ENCODE measurements around the gene MST1R. TPM values are rescaled to one million over a fixed set of nuclear protein-coding genes. Genes with fewer than 3 reads are reported as not detected.

Gene MST1R
- total RNA-seq, 1 donor from 2014 or later: 1.5 TPM

DNA sequence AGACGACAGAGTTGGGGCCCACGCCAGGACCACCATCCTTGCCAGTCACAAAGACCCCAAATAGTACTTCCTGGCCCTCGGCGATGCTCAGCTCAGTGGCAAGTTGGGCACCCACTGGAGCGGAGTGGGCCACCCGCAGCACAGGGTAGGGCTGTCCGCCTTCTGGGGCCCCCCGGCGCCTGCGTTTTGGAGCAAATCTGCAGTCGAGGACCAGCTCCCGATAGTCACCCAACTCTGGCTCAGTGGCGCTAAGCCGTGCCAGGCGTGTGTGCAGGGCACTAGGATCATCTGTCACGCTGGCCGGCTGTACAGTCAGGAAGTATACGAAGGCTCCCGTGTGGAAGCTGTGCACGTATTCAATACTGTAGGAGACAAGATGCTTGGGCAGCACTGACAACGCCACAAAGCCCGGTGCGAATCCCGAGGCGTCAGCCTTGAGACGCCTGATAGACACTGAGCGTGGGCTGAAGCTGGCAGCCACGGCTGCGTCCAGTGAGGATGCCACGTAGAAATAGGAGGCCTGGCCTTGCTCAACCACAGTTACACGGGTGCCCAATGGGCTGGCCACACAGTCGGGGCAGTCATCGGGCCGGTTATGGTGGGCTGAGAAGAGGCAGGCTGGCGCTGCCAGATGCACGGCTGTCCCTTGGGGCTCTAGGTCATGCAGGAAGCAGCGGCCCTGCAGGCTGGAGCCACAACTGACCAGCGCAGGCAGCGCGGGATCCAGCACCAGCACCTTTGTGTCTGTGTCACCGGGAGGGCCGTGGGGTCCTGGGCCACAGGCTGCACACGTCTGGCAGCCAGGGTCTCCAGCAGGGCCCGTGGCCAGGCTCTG lies 945 bp downstream of the MST1R start:
- intact Hi-C loops (cut with micrococcal nuclease): no loop called here
- Mint-ChIP-seq H3K4me1 (peaks cover 31% of the 10 kb centered on the region), H3K4me3 (peak overlapping the region; percentile 89), H3K36me3 (ENCODE audit: low read depth) (no peaks in the 10 kb centered on the region), H3K27me3 (no peaks in the 10 kb centered on the region), H3K9me3 (no peaks in the 10 kb centered on the region), H3K27ac (no peak overlapping the region)
- no peak for DNase-seq

DNA sequence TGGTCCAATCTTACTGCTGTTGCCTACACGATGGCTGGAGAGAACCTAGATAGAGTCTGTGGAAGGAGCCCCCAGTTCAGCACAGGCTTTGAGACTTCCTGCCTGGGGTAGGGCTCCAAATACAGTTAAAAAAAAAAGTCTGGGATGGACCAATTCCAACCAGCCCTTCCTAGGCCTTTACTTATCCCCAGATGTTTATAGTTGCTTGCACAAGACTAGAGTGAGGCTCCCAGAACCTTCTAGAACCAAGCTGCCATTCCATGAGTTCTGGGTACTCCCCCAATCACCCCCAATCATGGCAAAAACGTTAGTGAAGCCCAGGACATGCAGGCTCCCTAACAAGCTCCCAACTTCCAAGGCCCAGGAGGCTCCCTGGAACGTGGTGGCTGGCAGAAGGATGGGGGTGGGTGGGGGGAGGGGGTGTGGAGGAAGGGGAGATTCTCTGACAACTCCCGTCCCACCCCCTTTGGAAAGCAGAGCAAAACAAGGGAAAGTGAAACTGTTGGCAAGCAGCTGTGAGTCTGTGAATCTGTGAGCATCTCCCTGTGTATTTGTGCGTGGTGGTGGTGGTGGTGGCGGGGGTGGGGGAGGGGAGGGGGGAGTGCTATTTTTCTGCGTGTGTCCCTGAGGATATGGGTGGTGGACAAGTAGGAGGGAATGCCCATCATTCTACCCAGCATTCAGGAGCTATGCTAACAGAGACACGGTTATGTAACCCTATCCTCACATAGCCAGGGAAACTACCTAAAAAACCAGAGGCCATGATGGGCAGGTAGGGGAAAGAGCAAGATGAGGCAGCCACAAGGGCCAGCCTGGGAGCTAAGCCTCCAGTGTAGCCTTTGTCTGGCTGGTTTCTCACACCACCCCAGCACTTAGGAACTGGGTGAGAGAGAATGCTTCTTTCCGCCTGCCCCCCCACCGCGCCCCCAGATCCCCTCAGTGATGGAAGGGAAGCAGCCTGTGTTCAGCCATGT lies 2.0 kb downstream of the MST1R start:
- Mint-ChIP-seq H3K27ac (no peak overlapping the region), H3K36me3 (ENCODE audit: low read depth) (no peaks in the 10 kb centered on the region), H3K9me3 (no peaks in the 10 kb centered on the region), H3K4me1 (peaks cover 28% of the 10 kb centered on the region), H3K4me3 (no peak overlapping the region), H3K27me3 (no peaks in the 10 kb centered on the region)
- peak; percentile 67 for DNase-seq
- intact Hi-C loops (cut with micrococcal nuclease): no loop called here

DNA sequence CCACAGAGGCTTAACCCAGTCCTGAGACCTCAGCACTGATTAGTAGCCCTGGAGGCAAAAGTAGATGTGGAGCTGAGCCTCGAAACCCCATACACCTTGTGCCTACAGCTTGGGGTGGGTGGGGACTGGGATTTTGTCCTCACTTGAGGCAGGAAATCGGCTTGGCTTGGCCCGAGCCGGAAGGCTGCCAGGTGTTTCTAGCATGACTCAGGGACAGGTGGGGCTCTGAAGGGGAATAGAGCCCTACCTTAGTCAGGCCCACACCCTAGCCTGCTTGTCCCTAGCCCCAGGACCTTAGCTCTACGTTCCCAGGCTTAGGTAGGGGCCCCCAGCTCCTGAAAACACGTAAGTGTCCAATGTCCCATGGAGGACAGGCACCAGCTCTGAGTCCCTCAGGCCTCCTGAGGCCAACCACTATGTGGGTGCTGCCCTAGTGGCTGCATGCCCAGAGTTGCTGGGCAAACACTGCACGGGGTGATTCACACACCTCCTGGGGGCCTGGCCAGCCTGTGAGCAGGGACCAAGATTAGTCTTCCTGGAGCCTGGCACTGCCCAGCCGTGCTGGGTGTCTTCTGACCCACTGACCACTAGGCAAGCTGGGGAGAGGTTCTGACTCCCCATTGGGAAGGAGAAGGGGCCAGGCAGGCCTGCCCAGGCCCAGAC lies 3.1 kb downstream of the MST1R start:
- Mint-ChIP-seq H3K4me3 (no peak overlapping the region), H3K36me3 (ENCODE audit: low read depth) (no peaks in the 10 kb centered on the region)
- intact Hi-C loops (cut with micrococcal nuclease): no loop called here

DNA sequence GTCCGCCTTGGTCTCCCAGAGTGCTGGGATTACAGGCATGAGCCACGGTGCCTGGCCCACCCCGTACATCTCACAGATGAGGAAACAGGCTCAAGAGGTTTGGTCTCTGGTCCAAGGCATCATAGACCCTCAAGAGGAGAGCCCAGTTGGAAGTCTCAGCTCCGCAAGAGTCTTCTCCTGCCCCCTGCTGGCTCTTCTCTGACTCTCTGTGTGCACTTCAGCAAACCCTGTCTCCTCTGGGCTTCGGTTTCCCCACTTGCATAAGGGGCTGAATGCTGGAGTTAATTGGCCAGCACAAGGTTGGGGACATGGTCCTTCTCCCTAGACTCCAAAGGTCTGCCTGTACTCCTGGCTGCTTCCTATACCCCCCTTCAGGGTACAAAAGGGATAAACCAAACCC lies 3.9 kb downstream of the MST1R start:
- no peak for DNase-seq
- H3K4me3 Mint-ChIP-seq: no peak overlapping the region
- intact Hi-C loops (cut with micrococcal nuclease): no loop called here

More for the DNA sequence above, 3.1 kb downstream of the MST1R start:
- no peaks in the 10 kb centered on the region for H3K9me3 Mint-ChIP-seq
- no peak overlapping the region for H3K27ac Mint-ChIP-seq
- H3K27me3 Mint-ChIP-seq: no peaks in the 10 kb centered on the region
- peaks cover 17% of the 10 kb centered on the region for H3K4me1 Mint-ChIP-seq
- DNase-seq: no peak

DNA sequence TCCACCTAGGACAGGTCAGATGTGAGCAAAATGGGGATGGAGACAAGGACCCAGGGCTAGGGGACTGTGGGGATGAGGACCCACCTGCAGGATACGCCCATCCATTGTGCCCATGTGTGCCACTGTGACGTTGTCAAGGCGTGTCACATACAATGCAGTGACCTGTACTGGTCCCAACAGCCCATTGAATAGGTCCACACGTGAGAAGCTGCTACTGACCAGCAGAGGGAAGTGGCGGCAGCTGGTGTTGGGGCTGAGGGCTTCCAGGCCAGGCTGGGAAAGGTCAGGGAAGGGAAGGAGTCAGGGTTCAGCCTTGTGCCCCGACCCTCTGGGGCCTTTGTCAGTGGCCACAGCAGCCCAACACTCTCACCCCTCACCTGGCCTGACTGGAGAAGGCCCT lies 4.7 kb downstream of the MST1R start:
- DNase-seq: no peak
- Mint-ChIP-seq H3K27ac (no peak overlapping the region), H3K9me3 (no peaks in the 10 kb centered on the region), H3K36me3 (ENCODE audit: low read depth) (no peaks in the 10 kb centered on the region), H3K4me1 (peaks cover 6% of the 10 kb centered on the region), H3K4me3 (no peak overlapping the region), H3K27me3 (no peaks in the 10 kb centered on the region)
- intact Hi-C loops (cut with micrococcal nuclease): no loop called here

More for the DNA sequence above, 3.9 kb downstream of the MST1R start:
- H3K4me1 Mint-ChIP-seq: peaks cover 14% of the 10 kb centered on the region
- no peaks in the 10 kb centered on the region for H3K9me3 Mint-ChIP-seq
- H3K27me3 Mint-ChIP-seq: no peaks in the 10 kb centered on the region
- no peaks in the 10 kb centered on the region for H3K36me3 Mint-ChIP-seq (ENCODE audit: low read depth)
- no peak overlapping the region for H3K27ac Mint-ChIP-seq

DNA sequence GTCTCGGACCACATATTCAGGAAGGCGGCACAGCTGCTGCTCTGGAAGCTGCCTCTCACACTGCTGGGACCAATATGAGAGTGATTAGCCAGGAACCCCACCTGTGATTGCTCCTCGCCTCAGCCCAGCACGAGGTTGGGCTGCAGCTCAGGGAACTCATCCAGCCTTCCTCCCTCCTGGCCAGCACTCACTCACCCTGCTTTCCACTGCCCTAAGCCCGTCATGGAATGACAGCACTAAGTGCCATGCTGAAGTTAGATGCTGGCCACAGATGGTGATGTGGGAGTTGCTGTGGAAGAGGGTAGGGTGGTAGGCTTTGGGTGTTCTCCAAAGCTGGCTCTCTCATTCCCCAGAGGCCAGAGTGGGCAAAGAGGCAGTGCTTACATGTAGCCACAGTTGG lies 7.3 kb downstream of the MST1R start:
- Mint-ChIP-seq H3K9me3 (no peaks in the 10 kb centered on the region), H3K36me3 (ENCODE audit: low read depth) (no peaks in the 10 kb centered on the region), H3K27me3 (no peaks in the 10 kb centered on the region), H3K27ac (no peak overlapping the region), H3K4me3 (no peak overlapping the region), H3K4me1 (peaks cover 3% of the 10 kb centered on the region)
- intact Hi-C loops (cut with micrococcal nuclease): no loop called here
- DNase-seq: no peak

DNA sequence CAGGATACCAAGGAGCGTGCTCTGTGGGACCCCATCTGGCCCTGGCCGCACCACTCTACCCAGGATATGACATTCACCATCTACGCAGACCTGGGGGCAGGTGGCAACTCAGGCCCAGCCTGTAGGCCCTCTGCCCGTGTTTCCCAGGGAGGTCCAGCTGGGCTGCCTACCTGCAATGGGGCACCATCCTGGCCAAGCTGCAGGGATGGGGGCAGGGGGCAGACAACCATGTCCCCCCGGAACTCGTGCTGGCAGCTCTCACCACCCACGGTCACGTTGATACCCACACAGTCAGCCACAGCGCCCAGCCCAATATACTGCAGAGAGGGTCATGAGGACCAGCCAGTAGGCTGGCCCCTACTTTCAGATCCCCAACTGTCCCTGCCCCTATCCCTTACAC lies 7.9 kb downstream of the MST1R start:
- no peaks in the 10 kb centered on the region for H3K36me3 Mint-ChIP-seq (ENCODE audit: low read depth)
- H3K27ac Mint-ChIP-seq: no peak overlapping the region
- H3K9me3 Mint-ChIP-seq: no peaks in the 10 kb centered on the region
- intact Hi-C loops (cut with micrococcal nuclease): no loop called here
- H3K4me3 Mint-ChIP-seq: no peak overlapping the region
- no peak for DNase-seq
- no peaks in the 10 kb centered on the region for H3K27me3 Mint-ChIP-seq
- no peaks in the 10 kb centered on the region for H3K4me1 Mint-ChIP-seq

DNA sequence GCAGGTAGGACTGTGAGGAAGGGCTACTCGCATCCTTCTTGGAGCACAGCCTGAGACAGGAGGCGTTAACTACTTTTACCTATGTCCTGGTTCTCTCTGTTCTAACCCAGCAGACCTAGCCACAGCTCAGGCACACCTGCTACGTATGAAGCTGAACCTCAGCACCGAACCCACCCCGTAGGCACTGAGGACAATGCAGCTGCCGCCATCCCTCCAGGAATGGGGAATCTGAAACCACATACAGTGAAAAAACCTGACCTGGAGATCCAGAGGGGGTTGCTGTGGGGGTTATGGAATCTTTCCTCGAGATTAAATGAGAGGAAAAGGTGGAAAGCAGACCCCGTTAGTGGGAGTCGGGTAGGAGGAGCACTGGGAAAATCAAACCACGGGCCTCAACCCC lies 14.4 kb downstream of the MST1R start:
- intact Hi-C loops (cut with micrococcal nuclease): no loop called here
- Mint-ChIP-seq H3K27me3 (no peaks in the 10 kb centered on the region), H3K27ac (no peak overlapping the region), H3K36me3 (ENCODE audit: low read depth) (no peaks in the 10 kb centered on the region), H3K4me3 (no peak overlapping the region), H3K9me3 (no peaks in the 10 kb centered on the region), H3K4me1 (no peaks in the 10 kb centered on the region)
- DNase-seq: no peak

DNA sequence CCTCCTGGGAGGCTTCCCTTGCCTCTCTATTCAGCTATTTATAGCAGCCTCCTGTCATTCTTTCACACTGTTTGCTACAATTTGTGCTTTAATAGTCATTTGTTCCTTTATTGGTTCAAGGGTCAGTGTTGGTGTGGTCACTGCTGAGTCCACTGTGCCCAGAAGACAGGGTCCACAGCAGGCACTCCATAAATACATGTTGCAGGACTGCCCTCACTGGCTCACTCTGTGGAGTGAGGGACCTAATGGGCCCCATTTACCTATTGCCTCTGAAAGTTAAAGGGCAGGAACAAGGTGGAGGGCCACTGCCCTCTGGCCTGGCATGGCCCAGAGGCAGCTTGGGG lies 16.8 kb downstream of the MST1R start:
- Mint-ChIP-seq H3K36me3 (ENCODE audit: low read depth) (no peaks in the 10 kb centered on the region), H3K27me3 (peaks cover under 1% of the 10 kb centered on the region), H3K27ac (no peak overlapping the region), H3K4me3 (no peak overlapping the region), H3K4me1 (no peaks in the 10 kb centered on the region), H3K9me3 (no peaks in the 10 kb centered on the region)
- intact Hi-C loops (cut with micrococcal nuclease): no loop called here
- no peak for DNase-seq

DNA sequence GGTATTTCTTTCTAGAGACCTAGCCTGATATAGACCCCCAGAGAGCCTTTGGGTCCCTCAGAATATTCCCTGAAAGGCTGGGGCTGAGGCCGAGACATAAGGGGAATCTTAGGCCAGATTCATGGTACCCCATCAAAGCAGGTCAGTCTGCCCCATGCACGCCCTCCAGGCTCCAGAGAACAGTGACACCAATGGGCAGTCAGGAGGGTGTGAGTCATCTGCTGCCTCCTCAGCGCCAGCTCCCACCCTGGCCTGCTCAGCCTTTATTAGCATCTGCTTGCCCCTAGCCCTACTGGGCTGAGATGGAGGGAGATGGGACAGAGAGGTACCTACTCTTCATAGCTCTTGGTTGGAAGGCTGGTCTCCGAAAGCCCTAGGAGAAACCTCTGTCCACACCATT lies 19.7 kb downstream of the MST1R start:
- H3K36me3 Mint-ChIP-seq (ENCODE audit: low read depth): no peaks in the 10 kb centered on the region
- no peak for DNase-seq
- no peaks in the 10 kb centered on the region for H3K4me1 Mint-ChIP-seq
- intact Hi-C loops (cut with micrococcal nuclease): no loop called here
- no peak overlapping the region for H3K4me3 Mint-ChIP-seq
- H3K9me3 Mint-ChIP-seq: no peaks in the 10 kb centered on the region
- no peak overlapping the region for H3K27ac Mint-ChIP-seq
- peaks cover 2% of the 10 kb centered on the region for H3K27me3 Mint-ChIP-seq

DNA sequence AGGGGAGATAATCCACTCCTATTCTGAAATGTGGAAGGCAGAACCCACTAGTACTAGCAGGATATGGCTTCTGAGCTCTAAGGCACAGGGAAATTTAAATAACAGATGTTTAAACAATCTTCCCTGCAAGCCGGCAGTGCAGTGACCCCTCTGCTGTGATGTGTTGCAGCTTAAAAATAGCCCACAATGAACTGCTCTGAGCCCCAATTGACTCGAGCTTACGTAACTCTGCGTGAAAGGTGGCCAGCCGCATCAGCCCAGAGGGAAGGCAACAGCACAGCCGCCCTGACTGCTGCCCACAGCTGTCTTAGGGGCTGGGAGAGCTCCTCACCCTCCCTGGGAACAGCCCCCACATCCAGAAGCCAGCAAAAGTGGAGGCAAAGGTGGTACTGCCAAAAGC lies 21.5 kb downstream of the MST1R start:
- Mint-ChIP-seq H3K9me3 (no peaks in the 10 kb centered on the region), H3K27ac (no peak overlapping the region)
- intact Hi-C loops (cut with micrococcal nuclease): no loop called here

DNA sequence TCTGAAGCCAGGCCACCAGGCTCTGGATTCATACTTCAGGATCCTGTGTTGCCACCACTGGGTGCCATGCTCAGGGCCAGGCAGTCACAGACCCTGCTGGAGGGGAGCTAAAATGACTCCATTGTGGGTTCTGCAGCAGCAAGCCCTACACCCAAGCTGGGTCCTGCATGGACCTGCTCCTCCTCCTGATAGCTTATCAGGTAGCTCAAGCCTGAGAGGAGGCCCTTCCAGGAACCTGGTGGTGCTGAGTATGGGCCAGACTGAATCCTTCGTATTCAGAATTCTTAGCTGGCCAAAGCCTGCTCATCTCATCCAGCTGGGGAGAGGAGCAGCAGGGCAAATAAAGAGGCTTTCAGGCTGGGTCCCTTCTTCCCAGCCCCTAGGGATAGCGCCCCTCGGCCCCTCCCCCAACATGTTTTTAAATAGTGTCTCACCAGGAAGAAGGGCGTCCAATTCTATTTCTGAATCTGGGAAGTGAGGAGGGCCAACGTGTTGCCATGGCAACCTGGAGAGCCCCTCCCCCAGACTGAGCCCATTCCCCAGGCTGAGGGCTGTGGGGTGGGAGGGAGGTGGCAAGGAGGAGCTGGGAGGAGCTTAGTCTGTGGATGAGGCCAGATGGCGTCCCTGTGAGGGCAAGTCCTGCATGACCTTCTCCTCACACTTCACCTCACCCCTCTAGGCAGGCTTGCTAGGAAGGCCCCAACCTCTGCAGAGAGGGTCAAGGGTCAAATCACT lies 22.9 kb downstream of the MST1R start:
- no peak overlapping the region for H3K27ac Mint-ChIP-seq
- no peak for DNase-seq
- H3K27me3 Mint-ChIP-seq: peaks cover 2% of the 10 kb centered on the region
- no peaks in the 10 kb centered on the region for H3K4me1 Mint-ChIP-seq
- H3K4me3 Mint-ChIP-seq: no peak overlapping the region
- no peaks in the 10 kb centered on the region for H3K36me3 Mint-ChIP-seq (ENCODE audit: low read depth)
- intact Hi-C loops (cut with micrococcal nuclease): no loop called here
- no peaks in the 10 kb centered on the region for H3K9me3 Mint-ChIP-seq

More for the DNA sequence above, 21.5 kb downstream of the MST1R start:
- Mint-ChIP-seq H3K4me1 (no peaks in the 10 kb centered on the region), H3K27me3 (peaks cover 2% of the 10 kb centered on the region), H3K4me3 (no peak overlapping the region), H3K36me3 (ENCODE audit: low read depth) (no peaks in the 10 kb centered on the region)
- no peak for DNase-seq

DNA sequence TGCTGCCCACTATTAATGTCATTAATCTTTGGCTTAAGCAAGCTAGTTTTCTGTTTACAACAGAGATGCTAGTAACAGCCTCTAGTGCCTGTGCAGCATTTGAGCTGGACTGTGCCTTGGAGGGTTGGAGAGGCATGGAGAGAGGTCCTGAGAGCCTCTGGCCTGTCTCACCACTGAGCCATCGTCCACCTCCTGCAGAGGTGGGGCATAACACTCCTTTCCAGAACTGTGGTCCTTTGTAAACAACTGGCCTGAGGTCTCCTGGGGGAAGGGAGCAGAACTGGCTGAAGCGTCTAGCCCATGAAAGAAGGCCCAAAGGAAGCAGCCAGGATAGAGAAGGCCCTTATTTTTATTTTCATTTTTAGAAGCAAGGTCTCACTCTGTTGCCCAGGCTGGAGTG lies 24.0 kb downstream of the MST1R start:
- Mint-ChIP-seq H3K4me1 (no peaks in the 10 kb centered on the region), H3K27me3 (peaks cover 2% of the 10 kb centered on the region), H3K36me3 (ENCODE audit: low read depth) (no peaks in the 10 kb centered on the region), H3K9me3 (no peaks in the 10 kb centered on the region), H3K4me3 (no peak overlapping the region), H3K27ac (no peak overlapping the region)
- intact Hi-C loops (cut with micrococcal nuclease): no loop called here
- no peak for DNase-seq

All from activated CD4-positive, alpha-beta T cell treated with anti-CD3 and anti-CD28 coated beads, Interleukin-2, amount 10 ng/mL, durations not matched to agents 24 days and 14 days (primary cell).